HuH-7.5 (cell line): ENCODE measurements around the gene MRPL34.
A peak's percentile ranks its signal among the peaks of the same experiment; 100 is the strongest.
"Not testable (repeated sequence)": the region's sequence is repeated elsewhere in the genome, so short reads cannot be mapped to it uniquely, and the experiment has no call there.

Experiments
- DNase-seq: peaks from one replicate; pipeline ENCODE4 v3.0.0; 2011; ENCODE audit warnings: low spot score

The MRPL34 gene

GRCh38 chr19:17305517-17306284, at the start of gene MRPL34:
Gene MRPL34 (plus strand): TSS chr19:17305872. CDS start chr19:17305893, 21 bp downstream.
- DNase-seq = peak; percentile 94

- DNase-seq = no peak
These were observed 49.5 kb upstream of the MRPL34 start for GRCh38 chr19:17256130-17256529.

- DNase-seq = no peak
These were observed 46.4 kb upstream of the MRPL34 start for GRCh38 chr19:17259118-17259780.

- DNase-seq = no peak
These were observed 45.7 kb upstream of the MRPL34 start for GRCh38 chr19:17259934-17260333.

GRCh38 chr19:17260842-17261325, 44.8 kb upstream of the MRPL34 start:
- DNase-seq = peak; percentile 98

GRCh38 chr19:17262557-17262956, 43.1 kb upstream of the MRPL34 start:
- no peak for DNase-seq

- no peak for DNase-seq
These were observed 41.7 kb upstream of the MRPL34 start for GRCh38 chr19:17263712-17264640.

GRCh38 chr19:17264641-17264979, 41.1 kb upstream of the MRPL34 start, which contains the start of gene USHBP1:
Gene USHBP1 (minus strand): TSS chr19:17264745. CDS start chr19:17264299, 446 bp downstream.
- DNase-seq = no peak

GRCh38 chr19:17266026-17266425, 39.6 kb upstream of the MRPL34 start:
- DNase-seq = no peak

- DNase-seq = no peak
These were observed 39.1 kb upstream of the MRPL34 start for GRCh38 chr19:17266589-17266974.

- DNase-seq = peak; percentile 99
These were observed 38.5 kb upstream of the MRPL34 start, which contains the start of gene BABAM1 for GRCh38 chr19:17266975-17267788. Gene BABAM1 (plus strand): TSS chr19:17267443. CDS start chr19:17268807, 1,364 bp downstream.

GRCh38 chr19:17268754-17269153, 36.9 kb upstream of the MRPL34 start:
- no peak for DNase-seq

GRCh38 chr19:17274892-17275291, 30.8 kb upstream of the MRPL34 start:
- not testable (repeated sequence) for DNase-seq

GRCh38 chr19:17275441-17276175, 30.1 kb upstream of the MRPL34 start:
- DNase-seq = no peak

- DNase-seq = no peak
These were observed 26.2 kb upstream of the MRPL34 start for GRCh38 chr19:17279436-17279835.

- DNase-seq = peak; percentile 53
These were observed 24.0 kb upstream of the MRPL34 start, which contains the start of gene ANKLE1 for GRCh38 chr19:17281391-17282304. Gene ANKLE1 (plus strand): TSS chr19:17281901. CDS start chr19:17281921, 20 bp downstream.

- DNase-seq = peak; percentile 96
These were observed 23.1 kb upstream of the MRPL34 start for GRCh38 chr19:17282488-17283125.

GRCh38 chr19:17283504-17283996, 22.1 kb upstream of the MRPL34 start:
- no peak for DNase-seq
